ENCODE measurements around the gene ZNF470. TPM values are rescaled to one million over a fixed set of nuclear protein-coding genes. Genes with fewer than 3 reads are reported as not detected.

The ZNF470 gene
- total RNA-seq, 1 experiment from 2014 or later, result 7.1 TPM

DNA sequence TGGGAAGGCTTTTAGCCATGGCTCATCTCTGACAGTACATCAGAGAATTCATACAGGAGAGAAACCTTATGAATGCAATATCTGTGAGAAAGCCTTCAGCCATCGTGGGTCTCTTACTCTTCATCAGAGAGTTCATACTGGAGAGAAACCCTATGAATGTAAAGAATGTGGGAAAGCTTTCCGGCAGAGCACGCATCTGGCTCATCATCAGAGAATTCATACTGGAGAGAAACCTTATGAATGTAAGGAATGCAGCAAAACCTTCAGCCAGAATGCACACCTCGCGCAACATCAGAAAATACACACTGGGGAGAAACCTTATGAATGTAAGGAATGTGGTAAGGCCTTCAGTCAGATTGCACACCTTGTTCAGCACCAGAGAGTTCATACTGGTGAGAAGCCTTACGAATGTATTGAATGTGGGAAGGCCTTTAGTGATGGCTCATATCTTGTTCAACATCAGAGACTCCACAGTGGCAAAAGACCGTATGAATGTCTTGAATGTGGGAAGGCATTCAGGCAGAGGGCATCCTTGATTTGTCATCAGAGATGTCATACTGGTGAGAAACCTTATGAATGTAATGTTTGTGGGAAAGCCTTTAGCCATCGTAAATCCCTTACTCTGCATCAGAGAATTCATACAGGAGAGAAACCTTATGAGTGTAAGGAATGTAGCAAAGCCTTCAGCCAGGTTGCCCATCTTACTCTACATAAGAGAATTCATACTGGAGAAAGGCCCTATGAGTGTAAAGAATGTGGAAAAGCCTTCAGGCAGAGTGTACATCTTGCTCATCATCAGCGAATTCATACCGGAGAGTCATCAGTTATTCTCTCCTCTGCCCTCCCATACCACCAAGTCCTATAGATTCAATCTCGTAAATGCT, 10.7 kb downstream of the ZNF470 start:
- H2BK20ac ChIP-seq (ENCODE audit: low read depth, low read length, poor library complexity, severe bottlenecking), result no peak overlapping the region
- no peaks in the 10 kb centered on the region for H3K23me2 ChIP-seq (ENCODE audit: insufficient read length, low read depth, low read length, poor library complexity, severe bottlenecking)
- no peak overlapping the region for H3K4ac ChIP-seq (ENCODE audit: low read depth, low read length)
- no peak overlapping the region for H3K23ac ChIP-seq (ENCODE audit: insufficient read length, low read depth, low read length)
- no peak for DNase-seq
- no peak overlapping the region for H3K27ac ChIP-seq (ENCODE audit: insufficient read length, low read depth, low read length)
- no peak overlapping the region for H3K27ac Mint-ChIP-seq
- H3K4me3 Mint-ChIP-seq, result no peak overlapping the region
- TF ChIP-seq, protein P1, sequence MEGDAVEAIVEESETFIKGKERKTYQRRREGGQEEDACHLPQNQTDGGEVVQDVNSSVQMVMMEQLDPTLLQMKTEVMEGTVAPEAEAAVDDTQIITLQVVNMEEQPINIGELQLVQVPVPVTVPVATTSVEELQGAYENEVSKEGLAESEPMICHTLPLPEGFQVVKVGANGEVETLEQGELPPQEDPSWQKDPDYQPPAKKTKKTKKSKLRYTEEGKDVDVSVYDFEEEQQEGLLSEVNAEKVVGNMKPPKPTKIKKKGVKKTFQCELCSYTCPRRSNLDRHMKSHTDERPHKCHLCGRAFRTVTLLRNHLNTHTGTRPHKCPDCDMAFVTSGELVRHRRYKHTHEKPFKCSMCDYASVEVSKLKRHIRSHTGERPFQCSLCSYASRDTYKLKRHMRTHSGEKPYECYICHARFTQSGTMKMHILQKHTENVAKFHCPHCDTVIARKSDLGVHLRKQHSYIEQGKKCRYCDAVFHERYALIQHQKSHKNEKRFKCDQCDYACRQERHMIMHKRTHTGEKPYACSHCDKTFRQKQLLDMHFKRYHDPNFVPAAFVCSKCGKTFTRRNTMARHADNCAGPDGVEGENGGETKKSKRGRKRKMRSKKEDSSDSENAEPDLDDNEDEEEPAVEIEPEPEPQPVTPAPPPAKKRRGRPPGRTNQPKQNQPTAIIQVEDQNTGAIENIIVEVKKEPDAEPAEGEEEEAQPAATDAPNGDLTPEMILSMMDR (conservative IDR thresholded peaks at IDR 0.05), result no peak
- H4K91ac ChIP-seq (ENCODE audit: insufficient read length, low read depth, low read length), result no peak overlapping the region
- H3K14ac ChIP-seq (ENCODE audit: insufficient read depth, low read length), result no peak overlapping the region
- no peak overlapping the region for H3K4me2 ChIP-seq (ENCODE audit: insufficient read depth, insufficient read length, low read length)
- no peak overlapping the region for H3K18ac ChIP-seq (ENCODE audit: insufficient read length, low read depth, low read length)
- no peaks in the 10 kb centered on the region for H3K4me1 ChIP-seq (ENCODE audit: insufficient read depth, low read length)
- no peaks in the 10 kb centered on the region for H3K79me2 ChIP-seq (ENCODE audit: insufficient read depth, low read length)
- H4K8ac ChIP-seq (replicated peaks; ENCODE audit: insufficient read length, low read depth, low read length), result no peak overlapping the region
- H3K27me3 Mint-ChIP-seq (ENCODE audit: low read depth), result peaks cover 2% of the 10 kb centered on the region; the same call in 1 of the 2 replicates
- H2BK15ac ChIP-seq (ENCODE audit: low read depth, low read length), result no peak overlapping the region
- no peak overlapping the region for H2AFZ ChIP-seq (ENCODE audit: low read length)
- H3T11ph ChIP-seq (ENCODE audit: low read length), result no peak overlapping the region
- H3K56ac ChIP-seq (ENCODE audit: insufficient read length, low read depth, low read length), result no peak overlapping the region
- H2BK12ac ChIP-seq (ENCODE audit: insufficient read length, low read depth, low read length), result no peak overlapping the region
- H3K79me1 ChIP-seq (ENCODE audit: insufficient read depth, low read depth, low read length, poor library complexity, severe bottlenecking), result no peaks in the 10 kb centered on the region
- no peak overlapping the region for H2BK120ac ChIP-seq (ENCODE audit: low read depth, low read length, poor library complexity, severe bottlenecking)
- no peak overlapping the region for H2AK5ac ChIP-seq (ENCODE audit: insufficient read length, low read length)
- no peaks in the 10 kb centered on the region for H3K27me3 ChIP-seq (ENCODE audit: insufficient read depth, low read length)
- H4K20me1 ChIP-seq (ENCODE audit: control insufficient read depth, insufficient read depth, insufficient read length), result no peaks in the 10 kb centered on the region
- no CpG with 5 or more reads among the region's 11 CpGs for WGBS (ENCODE audit: extremely low coverage, insufficient read length, low lambda C conversion rate)
- peaks cover 64 to 76% (median 66%) of the 10 kb centered on the region in 3 experiments for H3K36me3 Mint-ChIP-seq (ENCODE audit: insufficient read depth in 1 of 3, low read depth in 3 of 3)
- H3K9me3 Mint-ChIP-seq, result peaks cover 92 to 95% of the 10 kb centered on the region in 2 experiments
- no peaks in the 10 kb centered on the region for H3K4me1 Mint-ChIP-seq
- no peak overlapping the region for H3K9ac ChIP-seq (ENCODE audit: extremely low read depth, insufficient read length, low read length)
- H2BK5ac ChIP-seq (ENCODE audit: insufficient read length, low read length), result no peak overlapping the region
- H4K5ac ChIP-seq (ENCODE audit: insufficient read length, low read depth, low read length), result no peak overlapping the region
- H3K9me3 ChIP-seq (ENCODE audit: control insufficient read depth, low read depth, low read length), result peaks cover 86% of the 10 kb centered on the region

Data from H9 (cell line).